Measurements from ENCODE around the gene POLE. TPM values are rescaled to one million over a fixed set of nuclear protein-coding genes. Genes with fewer than 3 reads are reported as not detected.

The POLE gene
- total and polyA plus RNA-seq, 9 of the 15 experiments (the other 6 are each of a cell fraction or from before 2014, with no cell fraction given), result 2.4 to 154 (median 49.6) TPM

- peaks cover 8% of the 10 kb centered on the region; the same call in 1 of the 2 replicates for H4K20me1 ChIP-seq (replicated peaks; ENCODE audit: control insufficient read depth, insufficient read depth, low read length)
- FAIRE-seq (no peak), DNase-seq (ENCODE audit: extremely low read depth in 1 of 4, low spot score in 3 of 4) (no peak), ATAC-seq (no peak)
- no peak overlapping the region for H3K27ac ChIP-seq (ENCODE audit: extremely low read depth, low read depth, low read length)
- TF ChIP-seq PCBP1 (IDR thresholded peaks at IDR 0.05; ENCODE audit: low read depth, low read length, poor library complexity, severe bottlenecking), result no peak
- TF ChIP-seq ZNF76 (CRISPR knock-in tag; IDR thresholded peaks at IDR 0.05; ENCODE audit: borderline replicate concordance), result no peak
- no peak for TF ChIP-seq POLR2AphosphoS5 (IDR thresholded peaks at IDR 0.05; ENCODE audit: control insufficient read depth, insufficient read depth, low read depth, low read length)
- TF ChIP-seq TCF3 (CRISPR knock-in tag; IDR thresholded peaks at IDR 0.05), result no peak
- TF ChIP-seq JUNB (CRISPR knock-in tag; conservative IDR thresholded peaks at IDR 0.05), result no peak
- no peak for TF ChIP-seq BRD9 (IDR thresholded peaks at IDR 0.05; ENCODE audit: low read depth, partially characterized antibody)
- no peak for TF ChIP-seq SRSF7 (optimal IDR thresholded peaks at IDR 0.05; ENCODE audit: low read depth, low read length)
- no peak for TF ChIP-seq SMAD4 (CRISPR knock-in tag; conservative IDR thresholded peaks at IDR 0.05)
- TF ChIP-seq JUND (IDR thresholded peaks at IDR 0.05; ENCODE audit: borderline replicate concordance, low read depth, low read length), result no peak
- TF ChIP-seq JUND (tag; IDR thresholded peaks at IDR 0.05; ENCODE audit: borderline replicate concordance, low read depth, low read length), result no peak
- TF ChIP-seq ZNF3 (CRISPR knock-in tag; IDR thresholded peaks at IDR 0.05), result no peak
- no peak for TF ChIP-seq HNRNPH1 (optimal IDR thresholded peaks at IDR 0.05; ENCODE audit: low read depth, low read length)
- TF ChIP-seq MED1 (CRISPR knock-in tag; IDR thresholded peaks at IDR 0.05; ENCODE audit: borderline replicate concordance), result no peak
- BruUV-seq (replicated peaks), result no TSS peak
- H3K9ac ChIP-seq (ENCODE audit: insufficient read depth in 1 of 2, low read depth in 2 of 2, low read length in 2 of 2), result no peak overlapping the region
- intact Hi-C loops (cut with micrococcal nuclease), result no loop called here
- no peaks in the 10 kb centered on the region for H3K9me1 ChIP-seq (ENCODE audit: control insufficient read depth, insufficient read depth, low read length)
- in situ Hi-C loops (cut with MboI), result no loop called here
- H3K36me3 ChIP-seq (ENCODE audit: control insufficient read depth, insufficient read depth, low read length), result peaks cover 96% of the 10 kb centered on the region
- H3K27me3 ChIP-seq (ENCODE audit: control insufficient read depth in 2 of 2, insufficient read depth in 2 of 2, low read length in 2 of 2), result no peaks in the 10 kb centered on the region
- no peak overlapping the region for H2AFZ ChIP-seq (ENCODE audit: low read depth, low read length)
- peaks cover 26% of the 10 kb centered on the region for H3K79me2 ChIP-seq (ENCODE audit: control insufficient read depth, insufficient read depth, low read length)
- H3K9me3 ChIP-seq (replicated peaks; ENCODE audit: control insufficient read depth, insufficient read depth, low read depth, low read length), result no peaks in the 10 kb centered on the region
- no peak overlapping the region for H3K4me2 ChIP-seq (ENCODE audit: insufficient read depth, low read length)
- H3K4me1 ChIP-seq (replicated peaks in 1 of 2; ENCODE audit: control insufficient read depth in 2 of 2, insufficient read depth in 2 of 2, low read length in 2 of 2), result no peaks in the 10 kb centered on the region
- ChIA-PET CTCF (ENCODE audit: low intra/inter-chr PET ratio) (no interaction called here), POLR2A (interaction anchor here (1.0 kb wide), 1 partner anchor 10 kb away, joined by 4 read pairs; no protein-coding TSS in a partner anchor)
- 95% methylated on average over 14 of the region's 14 CpGs for WGBS (ENCODE audit: insufficient coverage, low coverage, missing lambda C conversion rate)
- H3K4me3 ChIP-seq, result no peak overlapping the region
These were observed 11.2 kb downstream of the POLE start for GRCh38 chr12:132675757-132676432.
